ENCODE data around the gene VWA2.

Gene VWA2

DNA sequence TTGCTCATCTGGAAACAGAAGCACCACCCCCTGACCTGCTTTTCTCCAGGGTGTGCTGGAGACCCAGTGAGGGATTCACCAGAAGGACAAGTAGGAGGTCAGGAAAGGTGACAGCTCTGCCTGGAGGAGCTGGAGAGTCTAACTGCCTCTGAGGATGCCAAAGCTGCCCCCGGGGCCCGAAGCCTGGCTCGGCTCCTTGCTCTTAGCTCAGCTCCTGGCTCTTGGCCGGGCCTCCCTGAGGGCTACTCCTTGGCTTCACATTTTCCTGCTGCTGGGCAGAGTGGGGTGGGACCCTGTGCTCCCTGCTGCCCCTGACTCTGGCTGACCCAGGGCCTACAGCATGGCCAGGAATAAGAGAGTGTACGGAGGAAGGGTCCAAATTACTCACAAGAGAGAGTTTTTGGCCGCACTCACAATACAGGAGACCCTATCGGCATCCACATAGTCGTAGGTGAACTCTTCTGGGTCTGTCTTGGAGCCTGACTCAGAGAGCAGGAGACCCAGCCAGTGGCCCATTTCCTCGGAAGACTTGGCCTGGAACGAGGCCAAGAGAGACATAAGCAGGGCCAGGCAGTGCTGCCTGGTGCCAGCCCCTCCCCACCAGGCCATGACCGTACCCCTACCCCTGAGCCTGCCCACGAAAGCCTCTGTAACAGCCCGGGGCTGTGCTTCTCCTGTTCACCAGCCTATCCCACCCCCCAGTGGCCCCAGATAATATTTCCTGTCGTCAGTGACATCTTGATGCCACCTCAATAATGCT is 63.1 kb downstream of the VWA2 start:
- DNase-seq, result peak; percentile 3

DNA sequence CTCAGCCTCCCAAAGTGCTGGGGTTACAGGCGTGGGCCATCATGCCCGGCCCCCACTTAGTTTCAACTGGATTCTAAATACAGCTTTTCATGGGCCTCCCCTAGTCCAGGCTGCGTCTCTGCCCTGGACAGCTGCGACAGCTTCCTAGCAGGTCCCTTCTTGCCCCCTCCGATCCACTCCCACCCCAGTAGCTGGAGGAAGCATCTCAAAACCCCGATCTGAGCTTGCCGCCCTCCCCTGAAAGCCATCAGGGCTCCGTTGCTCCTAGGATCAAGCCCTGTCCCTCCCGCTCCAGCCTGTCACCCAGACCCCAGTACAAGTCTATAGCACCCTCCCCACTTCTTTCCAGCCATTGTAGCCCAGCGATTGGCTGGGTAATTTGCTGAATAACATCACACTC is 64.5 kb downstream of the VWA2 start:
- DNase-seq, result no peak

DNA sequence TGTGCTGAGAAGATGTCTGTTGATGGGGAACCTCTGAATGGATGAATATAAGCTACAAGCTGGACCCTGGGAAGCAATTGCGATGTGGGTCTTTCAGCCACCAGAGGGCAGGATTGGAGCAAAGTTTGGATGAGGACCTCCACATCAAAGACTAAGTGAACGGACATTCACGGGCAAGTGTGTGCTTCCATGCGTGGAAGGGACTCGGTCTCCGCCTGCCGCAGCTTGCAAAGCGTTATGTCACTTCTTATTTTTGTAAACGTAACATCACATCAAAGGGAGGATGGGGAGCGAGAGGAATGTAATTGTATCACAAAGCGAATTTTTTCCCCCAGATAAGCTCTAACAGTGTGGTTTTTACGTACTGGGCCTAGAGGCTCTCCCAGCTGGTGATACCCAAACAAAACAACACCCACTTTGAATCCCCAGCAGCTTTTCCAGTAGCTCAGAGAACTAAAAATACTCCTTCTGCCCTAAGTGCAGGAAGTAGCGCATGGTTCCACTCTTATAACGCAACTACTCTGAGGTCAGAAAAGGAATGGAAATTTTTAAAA is 65.0 kb downstream of the VWA2 start:
- DNase-seq, result peak; percentile 88

DNA sequence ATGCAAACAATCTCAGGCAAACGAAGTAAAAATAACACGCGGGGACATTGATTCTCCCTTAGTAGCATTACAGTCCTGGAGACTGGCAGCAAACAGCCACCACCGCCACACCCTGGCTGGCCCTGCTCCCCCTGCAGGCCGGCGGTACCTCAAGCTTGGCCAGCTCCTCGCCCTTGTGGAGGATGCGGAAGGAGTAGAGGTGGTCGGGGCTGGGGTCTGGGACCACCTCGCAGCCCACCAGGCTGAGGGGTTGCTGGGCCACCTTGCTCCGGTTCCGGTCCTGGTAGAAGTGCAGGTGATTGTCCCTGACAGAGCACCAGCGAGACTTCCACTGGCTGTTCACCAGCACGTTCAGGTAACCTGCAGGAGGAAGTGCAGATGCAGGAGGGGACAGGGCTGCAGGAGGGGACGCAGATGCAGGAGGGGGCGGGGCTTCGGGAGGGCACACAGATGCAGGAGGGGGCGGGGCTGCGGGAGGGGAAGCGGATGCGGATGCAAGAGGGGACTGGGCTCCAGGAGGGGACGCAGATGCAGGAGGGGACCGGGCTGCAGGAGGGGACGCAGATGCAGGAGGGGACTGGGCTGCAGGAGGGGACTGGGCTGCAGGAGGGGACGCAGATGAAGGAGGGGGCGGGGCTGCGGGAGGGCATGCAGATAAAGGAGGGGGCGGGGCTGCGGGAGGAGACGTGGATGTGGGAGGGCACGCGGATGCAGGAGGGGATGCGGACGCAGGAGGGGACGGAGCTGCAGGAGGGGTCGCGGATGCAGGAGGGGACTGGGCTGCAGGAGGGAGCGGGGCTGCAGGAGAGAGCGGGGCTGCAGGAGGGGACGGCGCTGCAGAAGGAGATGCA is 65.7 kb downstream of the VWA2 start:
- DNase-seq, result no peak

DNA sequence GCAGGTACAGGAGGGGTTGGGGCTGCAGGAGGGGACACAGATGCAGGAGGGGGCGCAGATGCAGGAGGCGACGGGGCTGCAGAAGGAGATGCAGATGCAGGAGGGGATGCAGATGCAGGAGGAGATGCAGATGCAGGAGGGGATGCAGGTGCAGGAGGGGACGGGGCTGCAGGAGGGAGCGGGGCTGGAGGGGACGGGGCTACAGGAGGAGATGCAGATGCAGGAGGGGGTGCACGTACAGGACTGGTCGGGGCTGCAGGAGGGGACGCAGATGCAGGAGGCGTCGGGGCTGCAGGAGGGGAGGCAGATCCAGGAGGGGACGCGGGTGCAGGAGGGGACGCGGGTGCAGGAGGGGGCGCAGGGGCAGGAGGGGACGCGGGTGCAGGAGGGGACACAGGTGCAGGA is 66.5 kb downstream of the VWA2 start:
- no peak for DNase-seq

DNA sequence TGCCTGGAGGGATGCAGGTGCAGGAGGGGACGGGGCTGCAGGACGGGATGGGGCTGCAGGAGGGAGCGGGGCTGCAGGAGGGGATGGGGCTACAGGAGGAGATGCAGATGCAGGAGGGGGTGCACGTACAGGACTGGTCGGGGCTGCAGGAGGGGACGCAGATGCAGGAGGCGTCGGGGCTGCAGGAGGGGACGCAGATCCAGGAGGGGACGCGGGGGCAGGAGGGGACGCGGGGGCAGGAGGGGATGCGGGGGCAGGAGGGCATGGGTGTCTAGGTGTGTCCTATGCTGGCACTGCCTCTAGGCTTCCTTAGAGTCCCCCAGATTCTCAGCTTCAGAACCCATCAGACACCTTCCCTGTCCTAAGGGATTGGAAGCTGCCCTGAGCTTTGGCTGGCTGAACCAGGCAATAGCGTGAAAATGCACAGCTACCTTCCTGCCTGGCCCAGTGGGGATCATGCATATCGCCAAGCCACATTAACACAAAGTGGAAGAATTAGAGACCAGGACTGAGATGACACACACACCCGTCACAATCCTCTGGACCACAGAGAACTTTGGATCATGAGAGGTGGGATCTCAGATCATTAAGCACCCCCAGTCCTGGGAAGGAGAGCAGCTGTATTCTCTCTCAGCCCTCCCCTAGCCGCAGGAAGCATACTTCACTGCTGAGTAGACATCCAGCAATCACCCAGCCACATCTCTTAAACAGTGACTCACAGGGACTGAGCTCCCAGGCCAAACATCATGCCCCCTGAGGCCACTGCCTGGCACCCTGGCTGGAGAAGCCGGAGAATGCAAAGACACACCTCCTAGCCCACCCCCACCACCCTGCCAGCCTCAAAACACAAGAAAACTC is 67.3 kb downstream of the VWA2 start:
- no peak for DNase-seq

DNA sequence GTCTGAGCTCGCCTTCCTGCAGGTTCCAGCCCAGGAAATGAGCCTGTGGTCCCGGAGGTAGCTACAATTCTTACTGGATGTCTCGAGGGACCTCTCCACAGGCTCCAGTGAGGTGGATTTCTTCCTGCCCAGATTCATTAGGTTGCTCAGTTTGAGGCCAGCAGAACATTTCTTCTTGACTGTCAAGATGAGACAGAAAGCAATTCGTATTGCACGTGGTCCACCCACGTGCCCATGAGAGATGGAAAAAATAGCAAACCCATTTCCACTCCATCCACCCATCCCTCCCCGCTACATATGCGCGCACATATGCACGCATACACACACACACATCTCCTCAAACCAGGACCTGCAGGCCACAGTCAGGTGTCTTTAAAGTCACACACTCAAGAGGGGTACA is 68.7 kb downstream of the VWA2 start:
- no peak for DNase-seq

DNA sequence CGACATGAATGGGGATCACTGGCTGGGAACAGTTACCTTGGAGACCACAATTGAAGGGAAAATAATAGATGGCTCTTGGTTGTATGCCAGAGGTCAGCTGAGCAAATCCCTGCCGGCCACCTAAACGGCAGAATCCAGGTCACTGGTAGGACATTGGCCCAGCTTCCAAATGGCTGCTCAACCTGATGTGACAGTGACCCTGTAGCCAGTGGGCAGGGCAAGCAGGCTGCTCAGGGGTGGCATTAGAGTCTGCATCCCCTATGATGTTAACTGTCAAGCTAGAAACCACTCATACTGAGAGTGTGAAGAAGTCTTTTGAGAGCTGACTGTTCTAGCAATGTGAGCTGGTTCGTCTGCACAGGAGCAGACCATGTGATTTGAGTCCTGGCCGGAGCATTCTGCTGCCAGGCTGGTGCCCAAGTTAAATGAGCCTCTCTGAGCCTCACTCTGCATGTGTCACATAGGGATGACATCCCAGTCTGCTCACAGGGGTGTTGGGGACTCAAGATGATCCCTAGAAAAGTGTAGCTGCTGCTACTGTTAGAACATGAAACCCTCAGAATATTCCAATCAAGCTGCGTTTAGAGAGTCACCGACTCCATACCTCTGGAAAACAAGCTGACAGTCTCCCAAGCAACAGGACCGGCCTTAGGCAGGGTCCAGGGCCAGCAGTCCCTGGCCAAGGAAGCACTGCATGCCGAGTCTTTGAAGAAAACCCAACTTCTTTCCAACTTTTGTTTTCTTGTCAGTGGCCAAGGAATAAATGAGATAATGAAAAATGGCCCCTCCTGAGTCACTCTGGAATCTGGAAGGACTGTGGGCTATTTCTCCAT is 69.7 kb downstream of the VWA2 start:
- peak; percentile 28 for DNase-seq

DNA sequence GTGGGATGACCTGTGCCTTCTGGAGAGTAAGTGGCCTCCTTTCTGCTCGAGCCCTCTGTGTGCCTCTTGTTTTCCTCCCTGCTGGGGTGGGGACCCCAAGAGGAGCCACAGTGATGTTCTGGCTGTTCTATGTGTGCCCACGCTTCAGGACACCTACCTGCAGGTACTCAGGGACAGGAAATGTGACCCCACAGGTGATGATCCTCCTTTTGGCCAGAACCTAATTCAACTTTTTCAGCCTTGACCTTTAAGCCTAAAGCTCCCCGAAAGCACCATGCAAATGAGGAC is 70.3 kb downstream of the VWA2 start:
- DNase-seq, result no peak

DNA sequence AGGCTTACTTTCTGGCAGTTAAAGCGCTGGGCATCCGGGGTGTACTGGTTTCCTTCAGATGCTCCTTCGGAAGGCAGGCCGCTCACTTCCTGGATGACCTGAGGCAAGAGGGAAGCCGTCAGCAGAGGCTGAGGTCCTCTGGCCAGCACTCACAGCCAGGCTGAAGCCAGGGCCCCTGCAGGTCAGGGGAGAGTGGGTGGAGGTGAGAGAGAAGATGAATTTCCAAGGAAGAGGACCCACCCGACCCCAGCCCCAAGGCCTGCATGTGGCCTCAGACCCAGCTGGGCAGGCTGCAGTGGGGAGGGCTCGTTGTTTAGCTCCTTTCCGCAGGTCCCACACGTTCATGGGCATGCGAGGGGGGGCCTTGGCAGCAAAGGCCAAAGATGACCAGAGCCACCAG is 71.3 kb downstream of the VWA2 start:
- no peak for DNase-seq

DNA sequence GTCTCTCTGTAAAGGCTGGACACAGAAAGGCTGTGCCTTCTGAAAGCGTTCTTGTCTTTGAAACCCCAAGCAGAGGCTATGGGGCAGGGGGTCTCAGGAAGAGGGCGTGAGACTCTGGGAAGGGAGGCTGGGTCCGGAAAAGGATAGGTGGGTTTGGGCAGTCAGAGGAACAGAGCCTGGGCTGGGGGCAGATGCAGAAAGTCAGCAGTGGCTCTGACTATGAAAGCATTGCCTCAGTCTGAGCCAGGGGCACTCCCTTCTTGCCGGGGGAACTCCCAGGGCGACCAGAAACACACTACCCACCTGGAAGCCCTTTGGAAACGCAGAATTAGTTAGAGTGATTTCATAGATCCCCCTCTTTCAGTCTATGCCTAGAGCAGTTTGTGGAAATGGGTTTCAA is 72.0 kb downstream of the VWA2 start:
- no peak for DNase-seq

DNA sequence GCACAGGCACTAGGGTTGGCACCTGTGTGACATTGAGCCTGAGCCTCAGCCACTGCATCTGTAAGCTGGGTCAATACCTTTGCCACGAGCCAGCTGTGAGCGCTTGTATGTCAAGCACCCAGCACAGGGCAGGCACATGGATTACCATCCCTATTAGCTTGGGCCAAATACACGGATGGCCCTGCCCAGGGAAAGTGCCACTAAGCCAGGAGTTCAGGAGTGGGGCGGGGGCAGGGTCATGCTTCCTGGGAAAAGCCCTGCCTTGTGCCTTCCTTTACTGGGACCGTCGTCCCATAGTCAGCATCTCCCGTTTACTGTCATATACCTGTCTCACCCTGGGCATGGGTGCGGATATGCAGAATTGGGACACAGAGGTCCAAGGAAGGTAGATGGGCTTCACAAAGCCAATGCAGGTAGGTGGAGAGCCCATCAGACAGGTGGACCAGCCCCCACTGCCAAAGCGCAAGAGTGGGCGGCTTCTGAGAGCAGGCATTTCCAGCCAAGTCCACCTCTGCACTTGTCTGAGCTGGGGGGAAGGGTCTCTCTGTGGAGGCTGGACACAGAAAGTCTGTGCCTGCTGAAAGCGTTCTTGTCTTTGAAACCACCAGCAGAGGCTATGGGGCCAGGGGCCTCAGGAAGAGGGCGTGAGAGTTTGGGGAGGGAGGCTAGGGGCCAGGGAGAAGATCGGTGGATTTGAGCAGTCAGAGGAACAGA is 72.6 kb downstream of the VWA2 start:
- no peak for DNase-seq

DNA sequence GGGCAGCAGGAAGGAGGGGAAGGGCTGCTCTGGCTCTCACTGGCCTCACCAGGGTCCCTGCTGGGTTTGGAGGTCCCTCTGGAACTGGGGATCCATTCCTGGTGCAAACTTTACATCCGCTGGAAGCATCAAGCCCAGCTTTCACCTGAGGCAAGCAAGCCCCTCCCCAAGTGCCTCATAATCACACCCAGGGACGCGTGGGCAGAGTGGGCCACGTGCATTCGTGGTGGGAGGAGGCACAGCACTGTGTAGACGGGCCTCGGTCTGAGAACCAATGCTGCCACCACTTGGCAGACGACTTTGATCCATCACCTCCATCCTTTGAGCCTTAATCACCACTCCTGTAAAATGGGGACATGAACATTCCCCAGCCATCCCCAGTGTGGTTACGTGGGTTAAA is 74.1 kb downstream of the VWA2 start:
- DNase-seq, result no peak

DNA sequence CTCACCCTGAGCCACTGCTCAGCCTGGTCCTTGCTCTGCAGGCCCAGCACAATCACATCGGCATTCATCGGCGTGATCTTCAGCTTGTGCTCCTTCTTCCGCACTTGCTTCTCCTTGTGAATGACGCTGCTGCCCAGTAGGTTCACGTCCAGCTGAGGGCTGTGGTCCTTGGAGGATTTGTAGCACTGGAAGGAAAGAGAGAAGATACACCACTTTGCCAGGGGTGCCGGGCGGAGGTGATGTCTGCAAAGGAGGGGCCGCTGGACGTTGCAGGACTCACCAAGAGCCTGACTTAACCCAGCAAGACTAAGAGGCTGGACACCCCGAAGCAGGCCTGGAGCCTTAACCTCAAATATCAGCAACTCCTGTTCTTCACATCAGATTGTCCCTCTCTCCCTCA is 74.8 kb downstream of the VWA2 start:
- DNase-seq, result no peak

DNA sequence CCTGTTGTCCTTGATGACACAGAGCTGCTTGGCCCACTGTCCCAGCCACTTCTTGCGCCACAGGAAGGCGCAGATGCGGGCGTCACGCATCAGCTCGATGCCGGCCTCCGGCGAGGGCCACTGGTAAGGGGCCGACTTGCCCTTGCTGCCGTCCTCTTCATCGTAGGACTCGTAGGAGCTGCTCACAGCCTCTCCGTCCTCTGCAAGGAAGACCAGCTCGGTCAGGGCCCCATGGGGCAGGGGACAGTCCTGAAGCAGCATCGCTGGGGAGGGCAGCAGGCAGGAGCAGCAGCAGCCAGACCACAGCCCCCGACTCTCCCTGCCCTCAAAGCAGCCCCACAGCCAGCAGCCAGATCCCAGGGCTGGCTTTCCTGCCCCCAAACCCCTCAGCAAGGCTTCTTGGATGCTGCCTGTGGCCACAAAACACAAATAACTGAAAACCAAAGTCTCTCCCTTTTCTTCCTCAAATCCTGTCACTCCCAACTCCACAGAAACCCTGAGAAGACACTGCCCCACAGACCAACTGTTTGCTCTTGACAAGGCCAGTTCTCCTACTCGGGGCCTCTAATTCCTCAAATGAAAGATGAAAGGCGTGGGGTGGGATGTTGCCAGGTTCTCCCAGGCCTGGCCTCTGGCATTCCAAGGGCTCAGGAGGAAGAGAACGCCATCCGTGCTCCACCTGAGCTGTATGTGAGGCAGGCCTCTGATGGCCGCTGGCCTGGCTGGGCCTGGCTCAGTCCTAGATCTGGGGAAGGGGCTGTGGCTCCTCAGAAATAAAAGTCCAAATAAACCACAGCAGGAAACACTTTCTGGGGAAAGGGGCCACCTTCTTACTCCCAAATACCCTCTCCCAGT is 76.7 kb downstream of the VWA2 start:
- DNase-seq, result no peak

DNA sequence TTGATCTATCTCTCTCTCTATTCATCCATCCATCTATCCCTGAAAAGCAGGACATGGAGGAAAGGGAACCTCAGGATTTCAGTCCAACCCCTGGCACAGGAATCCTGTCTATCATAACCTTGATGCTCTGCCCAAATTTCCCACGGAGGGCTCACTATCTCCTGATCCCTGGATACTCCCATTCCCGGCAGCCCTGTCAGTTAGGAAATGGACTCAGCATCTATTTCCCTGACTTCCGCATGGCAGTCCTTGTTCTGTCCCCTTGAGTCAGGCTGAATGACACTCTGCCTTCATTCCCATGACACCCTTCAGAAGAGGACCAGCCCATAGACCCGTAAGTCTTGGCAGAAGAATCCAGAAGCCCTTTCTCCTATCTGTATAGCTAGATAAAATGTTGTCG is 77.7 kb downstream of the VWA2 start:
- DNase-seq, result no peak

DNA sequence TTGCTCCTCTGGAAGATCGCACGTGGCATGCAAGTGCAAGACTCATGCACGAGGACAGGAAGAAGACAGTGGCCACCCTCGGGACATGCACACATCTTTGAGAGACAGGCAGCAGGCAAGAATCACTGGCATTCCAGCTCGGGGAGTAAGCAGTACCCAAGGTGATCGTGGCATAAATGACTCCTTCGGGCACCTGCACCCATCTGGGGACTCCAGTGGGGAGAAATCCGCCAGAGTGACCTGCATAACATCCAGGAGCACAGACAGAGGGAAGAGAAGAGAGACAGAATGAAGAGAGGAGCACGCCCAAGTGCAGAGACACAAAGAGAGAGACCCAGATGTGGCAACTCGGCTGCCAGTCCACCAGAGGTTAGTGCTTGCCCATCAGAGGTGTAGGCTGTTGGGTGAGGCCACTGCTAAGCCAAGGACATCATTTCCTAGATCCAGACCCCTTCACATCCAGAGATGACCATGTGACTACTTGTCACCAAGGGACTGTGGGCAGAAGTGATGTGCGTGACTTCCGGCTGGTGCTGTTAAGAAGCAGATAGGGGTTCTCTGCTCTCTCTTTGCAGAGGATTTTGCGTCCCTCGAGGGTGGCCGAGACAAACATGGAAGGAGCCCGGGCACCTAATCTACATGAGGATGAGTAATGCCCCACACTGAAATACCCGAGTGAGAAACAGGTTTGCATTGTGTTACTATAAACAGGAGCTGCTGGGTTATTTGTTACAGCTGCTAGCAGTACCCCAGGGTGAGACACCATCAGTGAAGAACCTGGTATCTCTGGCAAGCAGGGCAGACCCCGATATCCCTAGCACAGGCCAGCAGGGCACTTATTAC is 80.6 kb downstream of the VWA2 start:
- no peak for DNase-seq

DNA sequence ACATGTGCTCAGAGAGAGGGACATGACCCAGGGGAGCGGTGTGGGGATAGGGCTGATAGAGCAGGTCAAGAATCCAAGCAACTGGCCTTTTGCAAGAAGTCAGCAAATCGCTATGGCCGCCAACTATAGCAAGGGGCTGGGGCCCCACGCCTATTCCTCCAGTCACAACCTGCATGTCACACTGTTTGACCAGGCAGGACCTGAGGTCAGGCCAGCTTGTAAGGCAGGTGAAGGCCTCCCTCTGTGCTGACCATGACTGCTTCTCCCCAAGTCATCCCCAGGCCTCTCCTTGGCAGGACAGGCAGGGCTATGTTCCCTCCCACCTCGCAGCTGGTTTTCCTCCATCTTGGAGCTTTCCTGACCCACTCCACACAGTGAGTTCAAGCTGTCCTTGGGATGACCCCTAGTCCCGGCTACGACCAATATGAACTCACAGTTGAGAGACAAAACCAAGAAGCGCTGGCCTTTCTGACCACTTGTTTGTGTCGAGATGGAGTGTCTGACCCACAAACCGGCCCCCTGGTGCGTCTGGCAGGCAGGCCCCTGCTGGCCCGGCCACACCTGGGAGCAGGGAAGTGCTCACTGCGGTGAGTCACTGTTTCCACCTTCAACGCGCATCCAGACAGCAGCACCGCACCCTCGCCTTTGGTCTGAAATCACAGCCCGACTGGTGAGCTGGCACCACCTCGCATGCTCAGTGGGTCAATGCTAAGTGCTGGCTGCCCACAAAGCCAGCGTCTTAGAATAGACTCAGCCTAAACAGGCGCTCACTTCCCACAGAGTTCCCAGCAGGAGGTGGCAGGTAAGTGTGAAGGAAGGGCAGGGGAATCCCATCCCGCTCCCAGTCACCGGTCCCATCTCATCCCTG is 81.4 kb downstream of the VWA2 start:
- DNase-seq, result no peak

DNA sequence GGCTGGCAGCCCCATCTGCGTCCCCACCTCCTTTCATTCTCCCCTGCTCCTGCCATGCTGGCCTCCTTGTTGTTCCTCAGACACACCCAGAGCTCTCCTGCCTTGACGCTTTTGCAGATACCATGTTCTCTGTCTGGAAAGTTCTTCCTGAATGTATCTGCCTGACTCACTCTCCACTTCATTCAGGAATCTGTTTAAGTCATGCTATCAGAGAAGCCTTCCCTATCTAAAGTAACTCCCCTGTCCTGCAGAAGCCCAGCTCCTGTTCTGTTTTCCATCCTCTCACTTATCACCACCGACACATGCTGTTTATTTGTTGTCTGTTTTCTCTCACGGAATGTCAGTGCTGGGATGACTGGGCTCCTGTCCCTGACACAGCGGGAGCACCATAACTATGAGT is 83.3 kb downstream of the VWA2 start:
- DNase-seq, result no peak

Data from midbrain (tissue), 1 donor.